Activated T-cell treated with anti-CD3 and anti-CD28 coated beads for 24 hours (primary cell): ENCODE results near the gene GEMIN8.

ENCODE experiments used
- DNase-seq: peaks from one replicate; pipeline ENCODE4 v3.0.0-alpha.2; 2020; ENCODE audit warnings: low read depth

GEMIN8 gene, protein sequence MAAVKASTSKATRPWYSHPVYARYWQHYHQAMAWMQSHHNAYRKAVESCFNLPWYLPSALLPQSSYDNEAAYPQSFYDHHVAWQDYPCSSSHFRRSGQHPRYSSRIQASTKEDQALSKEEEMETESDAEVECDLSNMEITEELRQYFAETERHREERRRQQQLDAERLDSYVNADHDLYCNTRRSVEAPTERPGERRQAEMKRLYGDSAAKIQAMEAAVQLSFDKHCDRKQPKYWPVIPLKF

DNA sequence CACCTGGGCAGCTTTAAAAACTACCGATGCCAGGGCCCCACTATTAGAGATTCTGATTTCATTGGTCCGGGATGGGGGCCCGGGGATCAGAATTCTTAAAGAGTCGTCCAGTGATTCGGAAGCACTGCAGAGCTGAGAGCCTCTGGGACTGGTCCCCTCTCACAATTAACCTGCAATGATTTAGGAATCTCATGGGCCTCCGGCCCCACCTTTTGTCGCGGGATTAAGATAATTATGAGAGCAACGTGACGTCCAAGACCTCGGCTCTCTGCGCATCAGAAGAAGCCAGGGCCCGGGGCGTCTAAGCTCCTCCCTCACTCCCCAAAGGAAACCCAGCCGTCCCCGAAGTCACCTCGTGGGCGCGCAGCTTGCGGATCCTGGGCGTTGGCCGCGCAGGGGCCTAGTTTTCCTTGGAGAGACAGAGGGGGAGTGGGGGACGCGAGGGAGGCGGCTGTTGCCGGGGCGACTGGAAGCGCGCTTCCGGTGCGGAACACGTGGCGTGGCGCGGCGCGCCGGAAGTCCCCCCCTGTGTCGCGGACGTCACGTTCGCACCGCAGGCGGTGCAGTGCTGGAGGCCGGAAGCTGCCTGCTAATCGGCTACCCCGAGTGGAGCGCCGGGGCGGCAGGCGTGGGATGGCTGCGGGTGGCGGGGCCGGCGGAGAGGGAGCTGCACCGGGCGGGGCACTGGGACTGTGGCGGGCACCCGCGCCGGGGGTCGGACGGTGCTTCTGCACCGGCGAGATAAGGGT lies at the start of gene GEMIN8:
TSS of gene GEMIN8 (minus strand) at position 468 of the 749 bp plus-strand sequence. CDS start 8,414 bp downstream, outside the sequence.
- peak; percentile 78 for DNase-seq

DNA sequence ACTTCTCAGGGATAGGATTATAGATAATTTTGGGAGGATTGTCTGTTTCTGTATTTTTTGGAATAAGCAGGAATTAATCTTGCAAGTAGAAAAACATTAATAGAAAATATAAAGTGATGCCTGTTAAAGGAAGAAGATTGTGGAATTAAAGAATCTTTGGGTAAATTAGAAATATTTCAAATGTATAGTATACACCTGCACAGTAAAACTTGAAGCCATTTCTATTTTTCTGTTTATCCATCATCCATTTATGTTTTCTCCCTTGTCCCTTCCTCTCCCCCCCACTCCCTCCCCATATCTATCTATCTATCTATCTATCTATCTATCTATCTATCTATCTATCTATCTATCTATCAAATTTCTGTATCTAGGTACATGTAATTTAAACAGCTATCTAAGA lies 46.9 kb upstream of the GEMIN8 start:
- no peak for DNase-seq

DNA sequence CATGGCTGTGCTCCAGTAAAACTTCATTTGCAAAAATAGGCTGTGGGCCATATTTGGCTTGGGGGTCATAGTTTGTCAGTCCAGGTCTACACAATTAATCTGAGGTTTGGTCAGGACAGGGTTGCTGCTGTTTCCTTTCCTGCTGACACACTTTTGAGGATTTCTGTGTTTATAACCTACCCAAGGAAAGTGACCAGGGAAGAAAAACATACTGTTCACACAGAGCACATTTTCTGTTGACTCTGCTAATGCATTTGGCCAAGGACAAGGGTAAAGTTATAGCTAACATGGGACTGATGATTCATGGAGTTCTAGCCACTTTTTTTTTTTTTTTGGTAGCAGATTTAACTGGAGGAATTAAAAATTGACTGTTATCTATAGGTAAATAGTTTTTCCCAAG lies 43.9 kb upstream of the GEMIN8 start:
- DNase-seq: no peak

DNA sequence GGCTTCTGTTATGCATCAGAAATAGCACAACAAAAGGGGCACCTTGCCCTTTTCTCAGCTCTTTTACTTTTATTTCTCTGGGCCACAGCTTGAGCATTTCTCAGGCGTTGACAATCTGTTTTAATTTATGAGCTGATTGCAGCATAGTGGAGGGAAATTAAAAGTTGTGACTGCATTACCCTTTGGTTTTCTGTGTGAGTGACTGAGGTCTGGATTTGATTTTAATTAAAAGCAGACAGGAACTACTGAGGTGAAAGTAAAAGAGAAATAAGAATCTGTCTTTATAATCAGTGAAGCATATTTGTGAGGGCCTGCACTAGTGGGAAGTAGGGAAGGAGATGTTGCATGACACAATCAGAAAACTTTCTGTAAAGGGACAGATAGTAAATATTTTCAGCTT lies 43.4 kb upstream of the GEMIN8 start:
- DNase-seq: no peak

DNA sequence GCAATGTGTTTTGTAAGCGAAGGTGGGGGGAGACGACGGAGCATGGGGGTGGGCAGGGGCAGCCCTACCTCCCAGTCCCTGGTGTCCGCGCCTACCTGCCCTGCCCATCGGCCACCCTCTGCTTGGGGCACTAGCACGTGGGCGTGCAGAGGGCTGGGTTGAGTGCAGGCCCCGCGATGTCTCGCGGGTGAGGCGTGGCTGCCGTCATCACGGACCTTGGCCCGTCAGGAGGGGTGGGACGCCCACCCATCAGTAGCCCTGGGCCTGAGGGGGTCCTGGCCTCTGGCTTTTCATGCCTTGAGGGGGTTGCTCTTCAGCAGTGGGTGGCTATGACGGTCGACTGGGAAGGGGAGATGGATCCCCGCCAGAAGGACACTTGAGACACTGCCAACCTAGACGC lies 36.1 kb upstream of the GEMIN8 start:
- DNase-seq: no peak

DNA sequence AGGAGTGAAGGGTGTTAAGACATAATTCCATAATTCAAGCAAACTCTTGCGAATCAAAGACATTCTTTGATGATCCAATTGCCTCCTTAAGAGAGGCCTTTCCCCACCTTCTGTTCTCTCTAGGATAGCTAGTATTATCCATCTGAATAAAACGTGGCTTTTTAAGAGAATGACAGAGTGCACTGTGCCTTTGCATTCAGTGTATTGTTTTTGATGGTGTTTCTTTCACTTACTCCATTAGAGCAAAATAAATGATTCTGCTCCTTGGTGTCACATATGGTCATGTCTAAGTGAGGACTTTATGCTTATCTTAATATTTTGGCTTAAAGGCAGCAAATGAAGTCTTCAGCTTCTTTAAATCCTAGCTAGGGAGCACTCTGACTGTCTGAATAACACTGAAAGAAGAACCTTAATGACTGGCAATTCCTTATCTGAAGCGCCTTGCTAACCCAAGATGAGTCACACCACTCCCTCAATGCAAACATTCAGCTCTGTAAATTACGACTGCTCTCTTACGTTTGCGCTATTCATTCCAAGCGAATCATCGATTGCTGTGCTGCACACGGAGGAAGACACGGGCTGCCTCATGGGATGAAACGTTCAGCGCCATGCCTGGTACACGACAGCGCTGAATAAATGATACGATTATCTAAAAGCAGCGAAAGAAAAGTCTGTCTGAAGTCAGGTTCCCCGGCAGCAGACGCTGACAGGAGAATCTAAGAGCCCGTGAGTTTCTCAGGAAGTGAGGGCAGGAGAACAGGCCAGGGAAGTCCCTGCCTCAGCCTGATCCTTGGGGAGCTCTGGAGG lies 35.1 kb upstream of the GEMIN8 start:
- DNase-seq: no peak

DNA sequence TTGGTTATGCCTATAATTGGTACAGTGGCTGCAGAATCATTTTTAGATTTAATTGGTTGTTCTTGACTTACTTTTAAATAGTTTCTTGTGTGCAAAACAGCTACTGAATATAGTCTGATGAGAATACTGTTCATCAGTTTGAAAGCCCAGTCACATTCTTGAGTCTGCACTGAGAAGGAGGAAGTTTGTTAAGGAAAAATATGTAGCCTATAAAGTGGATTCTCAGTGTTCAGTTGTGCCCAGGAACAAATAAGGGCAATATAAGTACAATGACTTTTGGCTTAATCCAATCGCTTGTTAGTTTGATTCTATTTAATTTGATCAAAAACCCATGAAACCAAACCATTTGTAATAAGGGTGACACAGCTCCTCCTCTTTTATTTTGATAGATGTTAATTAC lies 32.8 kb upstream of the GEMIN8 start:
- DNase-seq: no peak

DNA sequence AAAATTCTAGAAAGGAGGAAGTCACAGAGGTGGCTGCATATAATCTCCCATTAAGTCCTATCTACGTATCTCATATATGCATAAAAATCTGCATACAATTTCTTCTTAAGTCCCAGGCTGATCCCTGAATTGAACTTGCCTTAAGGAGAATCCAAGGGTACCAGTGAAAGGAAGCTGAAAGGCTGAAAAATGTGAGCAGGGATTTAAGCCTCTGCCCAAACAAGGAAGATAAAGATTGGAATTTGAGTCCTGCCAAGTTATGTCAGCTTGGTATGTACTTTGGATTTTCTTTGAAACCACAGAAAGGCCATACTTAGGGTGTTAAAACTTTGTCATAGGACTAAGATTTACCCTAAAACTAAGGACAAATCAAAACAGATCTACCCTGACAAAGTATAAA lies 26.5 kb upstream of the GEMIN8 start:
- DNase-seq: no peak

DNA sequence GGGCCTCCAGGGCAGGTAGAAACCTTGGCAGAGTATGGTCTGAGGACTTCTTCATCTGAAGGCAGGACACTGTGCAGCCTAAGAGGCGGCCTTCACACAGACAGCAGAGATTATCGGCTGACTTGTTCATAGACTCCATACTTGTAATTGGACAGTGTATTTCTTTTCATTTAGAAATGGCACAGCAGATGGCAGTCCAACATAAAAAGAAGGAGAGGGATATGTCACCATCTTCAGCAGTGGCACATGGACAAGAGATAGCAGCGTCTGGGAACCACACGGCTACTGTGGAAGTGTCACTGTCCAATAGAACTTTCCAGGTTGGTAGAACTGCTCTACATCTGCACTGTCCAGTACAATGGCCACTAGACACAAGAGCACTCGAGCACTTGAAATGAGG lies 21.7 kb upstream of the GEMIN8 start:
- DNase-seq: no peak

DNA sequence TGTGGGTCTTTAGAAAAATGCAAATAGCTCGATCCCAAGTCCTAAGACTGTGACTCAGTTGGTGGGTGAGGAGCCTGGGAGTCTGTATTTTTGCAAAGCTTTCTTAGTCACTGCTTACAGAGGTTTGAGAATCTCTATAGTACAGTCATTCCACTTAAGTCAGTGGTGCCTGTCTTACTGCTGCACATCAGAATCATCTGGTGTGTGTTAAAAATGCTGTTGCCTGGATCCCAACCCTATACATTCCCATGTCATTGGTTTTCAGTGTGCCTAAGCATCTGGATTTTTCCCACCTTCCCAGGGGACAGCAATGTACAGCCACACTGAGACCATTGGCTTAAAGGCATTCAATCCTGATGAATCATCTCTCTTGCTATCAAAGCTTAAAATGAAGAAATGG lies 21.0 kb upstream of the GEMIN8 start:
- no peak for DNase-seq

DNA sequence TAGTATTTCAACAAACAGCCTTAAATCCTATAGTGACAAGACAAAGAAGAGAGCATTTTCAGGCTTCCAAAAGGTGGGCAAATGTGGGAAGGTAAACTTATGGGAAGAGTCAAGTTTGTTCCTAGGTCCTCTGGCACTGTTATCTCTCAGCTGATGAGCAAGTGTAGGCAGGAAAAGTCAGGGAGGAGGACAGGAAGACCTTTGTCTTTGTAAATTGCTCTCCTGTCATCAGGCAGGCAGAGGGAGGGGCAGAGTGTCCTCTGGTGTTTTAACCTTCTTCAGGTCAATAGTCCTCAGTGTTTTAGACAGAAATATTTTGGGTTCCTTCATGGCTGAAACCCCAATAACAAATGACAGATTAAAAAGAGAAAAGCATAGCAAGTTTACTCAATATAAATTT lies 13.5 kb upstream of the GEMIN8 start:
- DNase-seq: no peak

DNA sequence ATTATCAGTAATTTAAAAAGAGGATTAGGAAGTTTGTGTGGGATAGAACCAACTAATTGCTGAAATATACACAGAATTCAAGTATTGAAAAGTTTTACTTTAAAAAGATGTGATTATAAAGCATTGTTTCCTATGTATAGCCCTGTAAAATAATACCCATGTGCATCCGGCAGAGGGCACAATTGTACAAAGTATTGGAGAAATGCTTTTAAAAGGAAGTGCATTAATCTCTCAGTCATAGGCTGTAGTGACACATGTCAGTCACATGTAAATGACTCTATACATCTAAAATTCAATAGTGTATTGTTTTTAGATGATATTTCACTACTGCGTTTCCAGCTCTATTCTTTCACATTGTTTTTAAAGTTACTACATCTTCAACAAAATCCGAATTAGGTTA lies 9.7 kb upstream of the GEMIN8 start:
- DNase-seq: peak; percentile 41

DNA sequence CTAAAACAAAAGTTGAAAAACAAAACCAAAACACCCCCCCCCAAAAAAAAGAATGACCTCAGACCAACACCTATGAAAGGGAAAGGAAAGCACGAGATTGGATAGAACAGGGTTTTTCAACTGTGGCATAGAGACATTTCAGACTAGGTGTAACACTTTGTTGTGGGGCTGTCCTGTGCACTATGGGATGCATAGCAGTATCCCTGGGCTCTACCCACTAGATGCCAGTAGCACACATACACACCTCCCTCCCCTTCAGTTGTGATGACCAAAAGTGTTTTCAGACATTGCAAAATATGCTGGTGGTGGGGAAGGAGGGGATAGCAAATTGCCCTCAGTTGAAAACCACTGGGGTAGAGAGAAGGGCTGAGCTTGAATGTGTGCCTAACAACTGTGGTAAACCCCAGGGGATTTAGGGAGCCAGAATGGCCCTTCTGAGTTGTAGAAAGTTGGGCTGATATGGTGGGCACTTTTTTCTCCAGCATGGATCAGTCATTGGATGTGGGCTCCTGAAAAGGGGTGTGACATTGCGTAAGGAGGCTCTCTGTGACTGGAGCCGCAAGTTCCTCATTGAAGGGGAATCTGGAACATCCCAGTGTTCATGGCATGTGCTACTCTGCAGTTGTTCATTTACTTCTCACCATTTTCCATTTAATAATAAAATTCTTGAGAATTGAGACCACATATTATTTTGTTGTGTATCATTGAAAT lies 8.8 kb upstream of the GEMIN8 start:
- no peak for DNase-seq

DNA sequence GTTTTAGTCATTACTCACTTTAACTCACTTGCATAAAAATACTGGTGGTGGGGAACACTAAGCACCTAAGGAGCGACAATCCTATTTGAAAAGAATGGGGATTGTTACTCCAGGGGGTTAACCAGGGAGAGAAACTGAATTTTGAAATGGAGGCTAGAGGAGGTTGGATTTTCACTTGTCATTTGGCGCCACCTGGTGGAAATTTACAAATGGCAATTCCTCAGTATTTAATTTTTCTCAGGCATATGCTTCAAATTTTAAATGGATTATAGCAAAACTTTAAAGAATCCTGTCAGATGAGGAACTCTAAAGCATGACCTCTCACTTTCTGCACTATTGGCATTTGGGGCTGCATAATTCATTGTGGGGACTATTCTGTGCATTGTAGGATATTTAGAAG lies 2.7 kb upstream of the GEMIN8 start:
- peak; percentile 26 for DNase-seq

DNA sequence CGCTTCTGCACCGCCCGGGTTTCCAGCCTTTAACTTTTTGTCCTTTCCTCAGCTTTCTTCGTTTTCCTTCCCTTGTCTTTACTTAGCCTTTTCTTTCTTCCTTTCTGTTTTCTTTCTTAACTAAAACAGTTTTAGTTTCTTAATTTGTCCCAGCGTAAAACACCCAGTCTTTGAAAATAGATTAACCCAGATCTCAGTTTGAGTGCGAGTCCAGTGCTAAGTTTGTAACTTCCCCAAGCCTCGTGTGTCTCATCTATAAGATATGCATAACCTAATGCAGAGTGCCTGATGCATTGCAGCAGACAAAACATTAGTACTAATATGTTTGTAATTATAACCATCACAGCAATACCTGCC lies 460 bp upstream of the GEMIN8 start:
- DNase-seq: no peak

DNA sequence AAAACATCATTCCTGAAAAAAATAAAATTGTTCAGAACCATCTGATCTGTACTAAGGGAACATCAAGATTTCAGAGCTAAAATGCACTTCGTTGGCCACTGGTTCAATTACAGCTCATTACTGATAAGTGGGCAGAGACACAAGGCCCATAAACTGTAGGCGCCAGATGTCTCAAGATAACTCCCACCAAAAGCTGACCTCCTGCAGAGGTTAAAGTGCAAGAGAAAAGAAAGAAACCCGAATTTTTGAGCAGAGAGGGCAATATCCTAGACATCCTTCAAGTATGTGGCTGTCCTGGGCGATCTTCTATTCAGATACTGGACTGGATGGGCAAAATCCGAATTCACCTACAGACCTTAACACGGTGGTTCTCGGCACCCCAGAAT lies 660 bp downstream of the GEMIN8 start:
- no peak for DNase-seq

DNA sequence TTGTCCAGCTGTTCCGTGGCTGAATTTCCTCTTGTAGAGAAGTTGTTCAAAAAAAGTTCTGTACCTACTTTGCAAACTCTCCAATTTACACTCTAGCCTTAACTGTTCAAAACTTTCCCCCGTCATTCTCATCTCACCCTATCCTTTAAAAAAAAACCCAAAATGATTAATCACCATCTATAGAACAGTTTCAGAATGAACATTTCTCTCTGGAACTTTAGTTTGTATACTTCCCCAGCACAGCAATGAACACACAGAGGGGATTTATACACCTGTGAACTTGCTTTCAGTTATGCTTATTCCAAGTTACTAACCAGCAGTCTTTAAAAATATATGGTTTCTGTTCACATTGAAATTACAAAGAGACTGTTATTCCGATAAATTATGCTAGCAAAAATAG lies 1.2 kb downstream of the GEMIN8 start:
- no peak for DNase-seq

DNA sequence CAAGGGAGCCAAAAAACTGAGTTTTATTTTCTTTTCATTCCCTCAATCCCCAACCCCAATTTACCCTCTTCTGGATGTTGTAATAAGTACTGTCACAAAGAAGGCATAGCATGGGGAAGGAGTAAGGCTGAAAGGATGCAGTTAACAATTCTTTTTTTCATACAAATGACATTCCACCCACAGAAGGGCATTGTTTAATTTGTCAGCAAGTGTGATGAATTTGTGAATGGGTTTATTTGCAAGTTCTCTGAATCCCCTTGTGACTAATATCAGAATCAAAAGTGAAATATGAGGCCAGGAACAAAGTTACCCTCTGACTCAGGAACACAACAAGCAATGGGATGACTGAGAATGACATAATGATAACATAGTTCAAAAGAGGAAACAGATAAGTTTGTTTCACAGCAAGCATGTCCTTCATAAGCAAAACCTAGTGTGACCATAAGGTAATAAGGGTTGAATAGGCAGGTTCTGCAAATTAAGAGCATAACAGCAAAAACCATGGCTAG lies 2.1 kb downstream of the GEMIN8 start:
- DNase-seq: no peak

DNA sequence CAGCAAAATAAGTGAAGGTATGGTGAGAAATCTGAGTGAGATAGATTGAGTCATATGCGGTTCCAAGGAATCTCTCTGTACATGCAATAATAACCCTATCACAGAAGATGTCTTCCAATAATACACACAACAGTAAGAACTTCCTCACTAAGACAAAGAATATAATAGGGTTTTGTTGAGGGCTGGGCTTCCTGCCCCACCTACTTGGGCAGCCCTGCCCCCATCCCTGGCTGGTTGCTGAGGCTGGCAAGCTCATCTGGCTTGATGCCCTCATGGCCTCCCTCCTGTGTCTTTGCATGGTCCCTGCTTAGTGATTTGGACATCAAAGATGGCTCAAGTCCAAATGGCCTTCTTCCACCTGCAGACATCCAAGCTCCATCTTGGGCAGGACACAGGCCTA lies 2.7 kb downstream of the GEMIN8 start:
- DNase-seq: no peak

DNA sequence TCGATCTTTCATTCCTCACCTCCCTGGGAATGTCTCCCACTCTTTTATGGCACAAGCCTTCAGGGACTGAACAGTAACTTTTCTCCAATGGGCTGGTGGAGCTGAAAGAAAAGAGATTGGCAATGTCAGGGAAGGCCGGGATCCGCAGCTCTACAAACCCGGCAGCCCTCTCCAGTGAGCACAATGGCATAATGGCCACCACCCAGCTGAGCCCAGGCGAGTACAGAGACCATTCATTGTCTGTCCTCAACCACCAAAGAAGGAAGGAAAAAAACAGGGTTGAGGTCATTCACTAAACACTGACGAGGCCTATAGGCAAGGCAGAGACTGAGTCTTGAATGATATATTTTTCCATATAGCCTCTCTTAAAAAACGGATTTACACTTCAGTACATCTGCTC lies 3.6 kb downstream of the GEMIN8 start:
- no peak for DNase-seq

DNA sequence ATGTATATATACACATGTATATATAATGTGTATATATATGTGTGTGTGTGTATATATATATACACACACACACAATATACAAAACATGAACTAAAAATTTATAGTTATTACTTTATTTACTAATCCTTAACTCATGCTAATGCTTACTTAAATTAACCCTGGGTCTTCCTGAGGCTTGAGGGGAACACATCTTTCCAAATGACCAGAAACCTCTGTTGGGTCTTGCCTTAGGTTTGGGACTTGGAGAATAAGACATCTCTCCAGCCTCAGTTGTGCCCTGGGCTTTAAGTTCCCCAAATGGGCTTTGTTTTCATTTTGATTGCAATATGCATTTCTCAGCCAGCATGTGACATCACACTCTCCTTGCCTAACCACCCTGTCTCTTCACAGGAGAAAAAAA lies 7.7 kb downstream of the GEMIN8 start:
- no peak for DNase-seq

DNA sequence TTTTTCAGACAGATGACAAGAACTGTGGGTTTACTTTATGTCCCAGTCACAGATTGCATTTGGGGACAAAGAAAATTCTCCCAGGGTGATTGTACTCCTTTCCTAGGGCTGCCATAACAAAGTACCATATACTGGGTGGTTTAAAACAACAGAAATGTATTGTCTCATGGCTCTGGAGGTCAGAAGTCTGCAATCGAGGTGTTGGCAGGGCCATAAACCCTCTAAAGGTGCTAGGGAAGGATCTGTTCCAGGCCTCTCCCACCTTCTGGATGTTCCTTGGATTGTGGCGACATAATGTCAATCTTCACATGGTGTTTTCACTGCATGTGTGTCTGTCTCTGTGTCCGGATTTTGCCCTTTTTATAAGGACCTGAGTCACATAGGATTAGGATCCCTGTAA lies 12.3 kb downstream of the GEMIN8 start:
- no peak for DNase-seq
